Liver (tissue), 9 donors: ENCODE measurements around the gene POLE2. TPM values are rescaled to one million over a fixed set of nuclear protein-coding genes. Genes with fewer than 3 reads are reported as not detected.
A peak's percentile ranks its signal among the peaks of the same experiment; 100 is the strongest.

ENCODE experiments used
- DNase-seq: peaks from one replicate; pipeline ENCODE4 v3.0.0-alpha.2; 2017; ENCODE audit warnings: low spot score
- H3K27ac ChIP-seq, 2 donors: one replicate each; pipeline ENCODE4 v1.7.0; 2013; ENCODE audit warnings: inconsistent platforms in 2 of 2, low read length in 2 of 2, control low read depth in 1 of 2, low read depth in 1 of 2, mild to moderate bottlenecking in 1 of 2
- H3K27me3 ChIP-seq, 4 donors: one replicate each; pipeline versions ENCODE4 v1.6.1 to v1.7.0; 2013; ENCODE audit warnings: low read length in 3 of 4, inconsistent platforms in 1 of 4, mild to moderate bottlenecking in 1 of 4, moderate library complexity in 1 of 4; ENCODE audit not compliant: control insufficient read depth in 4 of 4, insufficient read depth in 4 of 4
- H3K36me3 ChIP-seq, 4 donors: one replicate each; pipeline versions ENCODE4 v1.6.1 to v1.7.0; 2013; ENCODE audit warnings: low read length in 3 of 4, mild to moderate bottlenecking in 3 of 4, low read depth in 1 of 4, moderate library complexity in 1 of 4; ENCODE audit not compliant: control insufficient read depth in 4 of 4, insufficient read depth in 3 of 4
- H3K4me1 ChIP-seq, 4 donors: one replicate each; pipeline versions ENCODE4 v1.6.1 to v1.7.0; 2013; ENCODE audit warnings: low read length in 3 of 4, mild to moderate bottlenecking in 3 of 4, moderate library complexity in 1 of 4; ENCODE audit not compliant: control insufficient read depth in 4 of 4, insufficient read depth in 4 of 4
- H3K4me3 ChIP-seq, 3 donors: one replicate each; pipeline versions ENCODE4 v1.6.1 to v1.7.0; 2013; ENCODE audit warnings: low read length in 3 of 3, control low read depth in 1 of 3, low read depth in 1 of 3, mild to moderate bottlenecking in 1 of 3
- H3K9ac ChIP-seq, 2 donors: one replicate each; pipeline ENCODE4 v1.7.0; 2013; ENCODE audit warnings: low read length in 2 of 2, mild to moderate bottlenecking in 2 of 2, moderate library complexity in 2 of 2, control low read depth in 1 of 2, low read depth in 1 of 2
- H3K9me3 ChIP-seq, 4 donors: one replicate each; pipeline versions ENCODE4 v1.6.1 to v1.7.0; 2013; ENCODE audit warnings: low read length in 3 of 4; ENCODE audit not compliant: control insufficient read depth in 4 of 4
- EGR1 ChIP-seq, 2 donors: IDR thresholded peaks; 2 replicates each; pipeline ENCODE4 v1.6.1; 2016 to 2018; ENCODE audit warnings: antibody characterized with exemption in 2 of 2, low read depth in 2 of 2
- FOXA1 ChIP-seq: IDR thresholded peaks from 2 replicates; pipeline ENCODE4 v1.6.1; 2016; ENCODE audit warnings: antibody characterized with exemption
- FOXA2 ChIP-seq: IDR thresholded peaks from 2 replicates; pipeline ENCODE4 v1.6.1; 2016; ENCODE audit warnings: antibody characterized with exemption
- GABPA ChIP-seq, 2 donors: IDR thresholded peaks in 1 of 2; conservative IDR thresholded peaks in 1 of 2; 2 replicates each; pipeline ENCODE4 v1.6.1; 2016; ENCODE audit warnings: antibody characterized with exemption in 2 of 2, mild to moderate bottlenecking in 1 of 2, moderate library complexity in 1 of 2
- HNF4A ChIP-seq, 2 donors: conservative IDR thresholded peaks; 2 replicates each; pipeline ENCODE4 v1.6.1; 2016; ENCODE audit warnings: antibody characterized with exemption in 2 of 2, mild to moderate bottlenecking in 2 of 2
- HNF4G ChIP-seq: IDR thresholded peaks from 2 replicates; pipeline ENCODE4 v1.6.1; 2016; ENCODE audit warnings: antibody characterized with exemption
- JUND ChIP-seq, 2 donors: IDR thresholded peaks; 2 replicates each; pipeline ENCODE4 v1.6.1; 2016; ENCODE audit warnings: antibody characterized with exemption in 2 of 2
- NR2F2 ChIP-seq: IDR thresholded peaks from 2 replicates; pipeline ENCODE4 v1.6.1; 2016; ENCODE audit warnings: antibody characterized with exemption
- RAD21 ChIP-seq, 2 donors: IDR thresholded peaks; 2 replicates each; pipeline ENCODE4 v1.6.1; 2016; ENCODE audit warnings: antibody characterized with exemption in 2 of 2, mild to moderate bottlenecking in 2 of 2
- RXRA ChIP-seq, 2 donors: IDR thresholded peaks; 2 replicates each; pipeline ENCODE4 v1.6.1; 2017 to 2018; ENCODE audit warnings: antibody characterized with exemption in 2 of 2, mild to moderate bottlenecking in 1 of 2
- SP1 ChIP-seq: IDR thresholded peaks from 2 replicates; pipeline ENCODE4 v1.6.1; 2018; ENCODE audit warnings: antibody characterized with exemption, mild to moderate bottlenecking
- TAF1 ChIP-seq: conservative IDR thresholded peaks from 2 replicates; pipeline ENCODE4 v1.6.1; 2016; ENCODE audit warnings: antibody characterized with exemption, mild to moderate bottlenecking
- YY1 ChIP-seq: IDR thresholded peaks from 2 replicates; pipeline ENCODE4 v1.6.1; 2016; ENCODE audit warnings: antibody characterized with exemption, mild to moderate bottlenecking
- WGBS: extraction: QIAGEN DNeasy Blood & Tissue Kit; methylation state at CpG from one replicate; pipeline ENCODE4 v1.1.7; 2013; 5-methylcytosine and 5-hydroxymethylcytosine counted together
- polyA plus RNA-seq, 2 donors: library from polyadenylated mRNA; stranded (reverse) in 1 of 2; unstranded in 1 of 2; fragments of 200-250 nt in 1 of 2; fragments of >200 nt in 1 of 2; fragmentation: Nextera tagmentation in 1 of 2; extraction: Ambion mirVana in 1 of 2; gene quantifications; one replicate each; pipeline versions ENCODE4 v1.2.1 to v1.2.3, GENCODE V29; 2013 to 2015
- total RNA-seq, 2 donors: library from RNA; depleted of rRNA; stranded (reverse); fragments of >200 nt; gene quantifications; one replicate each; pipeline ENCODE4 v1.2.3, GENCODE V29; 2014
- TF ChIP-seq, protein P1 (sequence below): IDR thresholded peaks from 2 replicates; pipeline ENCODE4 v1.6.1; 2016; ENCODE audit warnings: antibody characterized with exemption
- TF ChIP-seq, protein P2 (sequence below): IDR thresholded peaks from 2 replicates; pipeline ENCODE4 v1.6.1; 2016; ENCODE audit warnings: antibody characterized with exemption
- TF ChIP-seq, protein P3 (sequence below): IDR thresholded peaks from 2 replicates; pipeline ENCODE4 v1.6.1; 2016; ENCODE audit warnings: antibody characterized with exemption
- TF ChIP-seq, protein P4 (sequence below): fragments of 150-350 bp; IDR thresholded peaks from 2 replicates; pipeline ENCODE4 v1.5.1; 2017; ENCODE audit warnings: improper control_type of control experiment, low read depth, low read length; ENCODE audit not compliant: missing input control
- TF ChIP-seq, protein P5 (sequence below): IDR thresholded peaks from 2 replicates; pipeline ENCODE4 v1.6.1; 2016; ENCODE audit warnings: antibody characterized with exemption, mild to moderate bottlenecking
- donor health status: healthy.
- donor health status: healthy.
- donor health status: healthy.
- donor health status: healthy.
- donor health status: healthy.

The POLE2 gene
- total and polyA plus RNA-seq, 4 donors, result 1.3 to 16.5 (median 1.7) TPM

DNA sequence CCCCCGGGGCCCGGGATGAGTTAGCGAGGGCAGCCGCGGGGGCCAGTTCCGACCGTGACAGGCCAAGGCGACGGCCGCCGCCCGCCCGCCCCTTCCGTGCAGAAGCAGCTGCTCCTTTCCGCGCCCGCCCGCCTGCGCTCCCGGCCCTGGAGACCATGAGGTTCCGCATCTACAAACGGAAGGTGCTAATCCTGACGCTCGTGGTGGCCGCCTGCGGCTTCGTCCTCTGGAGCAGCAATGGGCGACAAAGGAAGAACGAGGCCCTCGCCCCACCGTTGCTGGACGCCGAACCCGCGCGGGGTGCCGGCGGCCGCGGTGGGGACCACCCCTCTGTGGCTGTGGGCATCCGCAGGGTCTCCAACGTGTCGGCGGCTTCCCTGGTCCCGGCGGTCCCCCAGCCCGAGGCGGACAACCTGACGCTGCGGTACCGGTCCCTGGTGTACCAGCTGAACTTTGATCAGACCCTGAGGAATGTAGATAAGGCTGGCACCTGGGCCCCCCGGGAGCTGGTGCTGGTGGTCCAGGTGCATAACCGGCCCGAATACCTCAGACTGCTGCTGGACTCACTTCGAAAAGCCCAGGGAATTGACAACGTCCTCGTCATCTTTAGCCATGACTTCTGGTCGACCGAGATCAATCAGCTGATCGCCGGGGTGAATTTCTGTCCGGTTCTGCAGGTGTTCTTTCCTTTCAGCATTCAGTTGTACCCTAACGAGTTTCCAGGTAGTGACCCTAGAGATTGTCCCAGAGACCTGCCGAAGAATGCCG is 66.7 kb downstream of the POLE2 start:
- peak; percentile 72 for DNase-seq
- H3K27me3 ChIP-seq, result no peaks in the 10 kb centered on the region
- no peaks in the 10 kb centered on the region for H3K9me3 ChIP-seq
- H3K27ac ChIP-seq, result peak overlapping the region; percentile 93 to 96
- TF ChIP-seq RAD21 (IDR thresholded peaks at IDR 0.05) (no peak), HNF4A (conservative IDR thresholded peaks at IDR 0.05) (peak; percentile 24 to 35)
- peak overlapping the region; percentile 78 to 92 for H3K9ac ChIP-seq
- peaks cover 0 to 46% (median 22%) of the 10 kb centered on the region in 4 donors for H3K4me1 ChIP-seq
- peak overlapping the region; percentile 88 to 90 (median 88) for H3K4me3 ChIP-seq
- WGBS, result under 1% methylated on average over 65 of the region's 65 CpGs
- peaks cover 0 to 11% (median 5%) of the 10 kb centered on the region in 4 donors for H3K36me3 ChIP-seq

DNA sequence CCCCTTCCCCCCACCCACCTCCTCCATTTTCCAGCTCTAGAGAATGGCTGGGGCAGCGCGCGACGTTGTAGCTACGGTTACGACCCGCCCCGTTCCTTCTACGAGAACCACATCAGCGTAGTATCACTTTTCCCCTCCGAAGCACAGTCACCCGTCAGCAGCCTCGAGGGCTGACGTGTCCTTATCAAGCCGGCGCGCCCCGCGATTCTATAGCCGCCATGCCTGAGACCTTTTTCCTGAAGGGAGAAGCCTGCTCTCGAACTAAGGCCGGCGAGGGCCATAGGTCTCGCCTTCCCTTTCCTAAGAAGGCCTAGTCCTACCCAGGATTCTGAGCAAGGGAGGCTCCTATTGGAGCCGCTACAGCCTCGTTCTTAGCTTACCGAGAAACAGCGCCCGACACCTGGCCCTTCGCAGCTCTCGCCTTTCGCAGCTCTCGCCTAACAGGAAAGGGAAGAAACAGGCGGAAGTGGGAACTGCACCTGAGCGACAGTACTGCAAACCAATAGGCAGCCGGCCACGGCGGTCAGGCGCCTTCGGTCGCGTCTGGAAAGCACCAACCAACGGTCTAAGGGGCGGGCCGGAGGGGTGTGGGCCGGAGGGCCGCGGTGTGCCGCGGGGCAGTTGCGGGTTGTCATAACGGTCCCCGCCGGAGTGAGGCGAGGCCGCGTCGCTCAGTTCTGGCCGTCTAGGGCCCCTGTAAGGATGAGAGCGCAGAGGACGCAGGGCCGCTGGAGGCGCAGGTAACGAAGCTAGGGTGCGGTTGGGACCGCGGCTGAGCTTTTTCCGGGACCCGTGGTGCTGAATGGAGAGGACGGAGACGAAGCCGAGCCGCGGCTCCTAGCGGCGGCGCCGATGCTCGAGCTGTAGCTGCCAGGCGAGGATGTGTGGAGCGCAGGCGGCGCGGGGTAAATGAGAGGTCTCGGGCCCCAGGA is 67.6 kb downstream of the POLE2 start, which contains the start of the genes MGAT2 and RPL36AL:
MGAT2 (plus strand) TSS at position 618 of the 932 bp plus-strand sequence. CDS start 470 bp downstream, outside the sequence.
RPL36AL (minus strand) TSS at position 445 of the 932 bp plus-strand sequence. CDS start 1,522 bp downstream, outside the sequence.
- peak; percentile 94 for TF ChIP-seq YY1
- TF ChIP-seq FOXA2, result no peak
- peak; percentile 97 for TF ChIP-seq TAF1
- no peak for TF ChIP-seq EGR1 (IDR thresholded peaks at IDR 0.05; ENCODE audit: low read depth in 2 of 2)
- TF ChIP-seq, protein P1, sequence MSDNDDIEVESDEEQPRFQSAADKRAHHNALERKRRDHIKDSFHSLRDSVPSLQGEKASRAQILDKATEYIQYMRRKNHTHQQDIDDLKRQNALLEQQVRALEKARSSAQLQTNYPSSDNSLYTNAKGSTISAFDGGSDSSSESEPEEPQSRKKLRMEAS, result peak; percentile 48
- TF ChIP-seq, protein P2, sequence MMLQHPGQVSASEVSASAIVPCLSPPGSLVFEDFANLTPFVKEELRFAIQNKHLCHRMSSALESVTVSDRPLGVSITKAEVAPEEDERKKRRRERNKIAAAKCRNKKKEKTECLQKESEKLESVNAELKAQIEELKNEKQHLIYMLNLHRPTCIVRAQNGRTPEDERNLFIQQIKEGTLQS, result no peak
- no peak for TF ChIP-seq HNF4A (conservative IDR thresholded peaks at IDR 0.05)
- TF ChIP-seq RXRA (IDR thresholded peaks at IDR 0.05), result no peak
- no peak for TF ChIP-seq HNF4G
- no peak for TF ChIP-seq FOXA1
- TF ChIP-seq, protein P3, sequence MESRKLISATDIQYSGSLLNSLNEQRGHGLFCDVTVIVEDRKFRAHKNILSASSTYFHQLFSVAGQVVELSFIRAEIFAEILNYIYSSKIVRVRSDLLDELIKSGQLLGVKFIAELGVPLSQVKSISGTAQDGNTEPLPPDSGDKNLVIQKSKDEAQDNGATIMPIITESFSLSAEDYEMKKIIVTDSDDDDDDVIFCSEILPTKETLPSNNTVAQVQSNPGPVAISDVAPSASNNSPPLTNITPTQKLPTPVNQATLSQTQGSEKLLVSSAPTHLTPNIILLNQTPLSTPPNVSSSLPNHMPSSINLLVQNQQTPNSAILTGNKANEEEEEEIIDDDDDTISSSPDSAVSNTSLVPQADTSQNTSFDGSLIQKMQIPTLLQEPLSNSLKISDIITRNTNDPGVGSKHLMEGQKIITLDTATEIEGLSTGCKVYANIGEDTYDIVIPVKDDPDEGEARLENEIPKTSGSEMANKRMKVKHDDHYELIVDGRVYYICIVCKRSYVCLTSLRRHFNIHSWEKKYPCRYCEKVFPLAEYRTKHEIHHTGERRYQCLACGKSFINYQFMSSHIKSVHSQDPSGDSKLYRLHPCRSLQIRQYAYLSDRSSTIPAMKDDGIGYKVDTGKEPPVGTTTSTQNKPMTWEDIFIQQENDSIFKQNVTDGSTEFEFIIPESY, result peak; percentile 56
- TF ChIP-seq GABPA (IDR thresholded peaks at IDR 0.05 in 1 of 2, conservative IDR thresholded peaks at IDR 0.05 in 1 of 2), result peak; percentile 78 to 93
- no peak for TF ChIP-seq NR2F2
- TF ChIP-seq JUND (IDR thresholded peaks at IDR 0.05), result no peak
- TF ChIP-seq, protein P4, sequence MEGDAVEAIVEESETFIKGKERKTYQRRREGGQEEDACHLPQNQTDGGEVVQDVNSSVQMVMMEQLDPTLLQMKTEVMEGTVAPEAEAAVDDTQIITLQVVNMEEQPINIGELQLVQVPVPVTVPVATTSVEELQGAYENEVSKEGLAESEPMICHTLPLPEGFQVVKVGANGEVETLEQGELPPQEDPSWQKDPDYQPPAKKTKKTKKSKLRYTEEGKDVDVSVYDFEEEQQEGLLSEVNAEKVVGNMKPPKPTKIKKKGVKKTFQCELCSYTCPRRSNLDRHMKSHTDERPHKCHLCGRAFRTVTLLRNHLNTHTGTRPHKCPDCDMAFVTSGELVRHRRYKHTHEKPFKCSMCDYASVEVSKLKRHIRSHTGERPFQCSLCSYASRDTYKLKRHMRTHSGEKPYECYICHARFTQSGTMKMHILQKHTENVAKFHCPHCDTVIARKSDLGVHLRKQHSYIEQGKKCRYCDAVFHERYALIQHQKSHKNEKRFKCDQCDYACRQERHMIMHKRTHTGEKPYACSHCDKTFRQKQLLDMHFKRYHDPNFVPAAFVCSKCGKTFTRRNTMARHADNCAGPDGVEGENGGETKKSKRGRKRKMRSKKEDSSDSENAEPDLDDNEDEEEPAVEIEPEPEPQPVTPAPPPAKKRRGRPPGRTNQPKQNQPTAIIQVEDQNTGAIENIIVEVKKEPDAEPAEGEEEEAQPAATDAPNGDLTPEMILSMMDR, result peak; percentile 29
- TF ChIP-seq SP1, result peak; percentile 85
- TF ChIP-seq, protein P5, sequence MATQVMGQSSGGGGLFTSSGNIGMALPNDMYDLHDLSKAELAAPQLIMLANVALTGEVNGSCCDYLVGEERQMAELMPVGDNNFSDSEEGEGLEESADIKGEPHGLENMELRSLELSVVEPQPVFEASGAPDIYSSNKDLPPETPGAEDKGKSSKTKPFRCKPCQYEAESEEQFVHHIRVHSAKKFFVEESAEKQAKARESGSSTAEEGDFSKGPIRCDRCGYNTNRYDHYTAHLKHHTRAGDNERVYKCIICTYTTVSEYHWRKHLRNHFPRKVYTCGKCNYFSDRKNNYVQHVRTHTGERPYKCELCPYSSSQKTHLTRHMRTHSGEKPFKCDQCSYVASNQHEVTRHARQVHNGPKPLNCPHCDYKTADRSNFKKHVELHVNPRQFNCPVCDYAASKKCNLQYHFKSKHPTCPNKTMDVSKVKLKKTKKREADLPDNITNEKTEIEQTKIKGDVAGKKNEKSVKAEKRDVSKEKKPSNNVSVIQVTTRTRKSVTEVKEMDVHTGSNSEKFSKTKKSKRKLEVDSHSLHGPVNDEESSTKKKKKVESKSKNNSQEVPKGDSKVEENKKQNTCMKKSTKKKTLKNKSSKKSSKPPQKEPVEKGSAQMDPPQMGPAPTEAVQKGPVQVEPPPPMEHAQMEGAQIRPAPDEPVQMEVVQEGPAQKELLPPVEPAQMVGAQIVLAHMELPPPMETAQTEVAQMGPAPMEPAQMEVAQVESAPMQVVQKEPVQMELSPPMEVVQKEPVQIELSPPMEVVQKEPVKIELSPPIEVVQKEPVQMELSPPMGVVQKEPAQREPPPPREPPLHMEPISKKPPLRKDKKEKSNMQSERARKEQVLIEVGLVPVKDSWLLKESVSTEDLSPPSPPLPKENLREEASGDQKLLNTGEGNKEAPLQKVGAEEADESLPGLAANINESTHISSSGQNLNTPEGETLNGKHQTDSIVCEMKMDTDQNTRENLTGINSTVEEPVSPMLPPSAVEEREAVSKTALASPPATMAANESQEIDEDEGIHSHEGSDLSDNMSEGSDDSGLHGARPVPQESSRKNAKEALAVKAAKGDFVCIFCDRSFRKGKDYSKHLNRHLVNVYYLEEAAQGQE, result peak; percentile 95
- TF ChIP-seq RAD21 (IDR thresholded peaks at IDR 0.05), result peak in 1 of 2 donors; percentile 19
- peak within 1 kb of the TSS; percentile 88 to 93 for H3K9ac ChIP-seq
- H3K4me1 ChIP-seq, result peaks cover 0 to 44% (median 22%) of the 10 kb centered on the region in 4 donors
- peak within 1 kb of the TSS; percentile 93 to 96 for H3K27ac ChIP-seq
- WGBS, result under 1% methylated on average over 85 of the region's 85 CpGs
- H3K4me3 ChIP-seq, result peak within 1 kb of the TSS; percentile 88 to 92 (median 90)
- no peaks in the 10 kb centered on the region for H3K27me3 ChIP-seq
- H3K36me3 ChIP-seq, result peaks cover 0 to 11% (median 5%) of the 10 kb centered on the region in 4 donors
- peak; percentile 97 for DNase-seq
- H3K9me3 ChIP-seq, result no peaks in the 10 kb centered on the region
